HG03066 (cell line): ENCODE results near the gene ABAT.
A peak's percentile ranks its signal among the peaks of the same experiment; 100 is the strongest.
"Not testable (repeated sequence)": the region's sequence is repeated elsewhere in the genome, so short reads cannot be mapped to it uniquely, and the experiment has no call there.

Experiments
- ATAC-seq: cut with Tn5 transposase; IDR thresholded peaks from one replicate; pipeline ENCODE4 v1.9.1; 2021; ENCODE audit warnings: low read depth; ENCODE audit not compliant: unreplicated experiment

ABAT gene

GRCh38 chr16:8648877-8649276, 25.5 kb upstream of the ABAT start:
- no peak for ATAC-seq

GRCh38 chr16:8649829-8650554, 24.4 kb upstream of the ABAT start:
- no peak for ATAC-seq

GRCh38 chr16:8651958-8652357, 22.5 kb upstream of the ABAT start:
- not testable (repeated sequence) for ATAC-seq

- ATAC-seq = no peak
These were observed 19.2 kb upstream of the ABAT start for GRCh38 chr16:8655184-8655717.

- ATAC-seq = no peak
These were observed 18.0 kb upstream of the ABAT start for GRCh38 chr16:8656376-8656775.

GRCh38 chr16:8660841-8661301, 13.5 kb upstream of the ABAT start:
- no peak for ATAC-seq

- no peak for ATAC-seq
These were observed 12.7 kb upstream of the ABAT start for GRCh38 chr16:8661703-8662102.

GRCh38 chr16:8663192-8664089, 11.0 kb upstream of the ABAT start:
- ATAC-seq = no peak

- no peak for ATAC-seq
These were observed 8.9 kb upstream of the ABAT start for GRCh38 chr16:8665529-8665928.

- ATAC-seq = no peak
These were observed 6.9 kb upstream of the ABAT start for GRCh38 chr16:8667492-8667891.

- ATAC-seq = no peak
These were observed 6.3 kb upstream of the ABAT start for GRCh38 chr16:8668113-8668512.

GRCh38 chr16:8669481-8669880, 4.9 kb upstream of the ABAT start:
- ATAC-seq = no peak

- ATAC-seq = no peak
These were observed 4.3 kb upstream of the ABAT start for GRCh38 chr16:8670014-8670560.

GRCh38 chr16:8673611-8674412, 605 bp upstream of the ABAT start:
- peak; percentile 47 for ATAC-seq

- no peak for ATAC-seq
These were observed 1.1 kb downstream of the ABAT start for GRCh38 chr16:8675183-8676159.

GRCh38 chr16:8676160-8676547, 1.7 kb downstream of the ABAT start:
- ATAC-seq = no peak

- no peak for ATAC-seq
These were observed 2.4 kb downstream of the ABAT start for GRCh38 chr16:8676737-8677375.

GRCh38 chr16:8677481-8677880, 3.1 kb downstream of the ABAT start:
- no peak for ATAC-seq
